GM12873 (cell line): ENCODE measurements around the gene DNM2.

Experiments used
- TF ChIP-seq, protein P1 (sequence below): IDR thresholded peaks from 2 replicates; pipeline ENCODE4 v1.5.1; 2012; ENCODE audit warnings: low read depth, mild to moderate bottlenecking, moderate library complexity, low read length, control low read depth; ENCODE audit not compliant: insufficient read depth; ENCODE audit errors: missing control alignments

The DNM2 gene

GRCh38 chr19:10805758-10806247 is 87.9 kb downstream of the DNM2 start:
- TF ChIP-seq, protein P1, sequence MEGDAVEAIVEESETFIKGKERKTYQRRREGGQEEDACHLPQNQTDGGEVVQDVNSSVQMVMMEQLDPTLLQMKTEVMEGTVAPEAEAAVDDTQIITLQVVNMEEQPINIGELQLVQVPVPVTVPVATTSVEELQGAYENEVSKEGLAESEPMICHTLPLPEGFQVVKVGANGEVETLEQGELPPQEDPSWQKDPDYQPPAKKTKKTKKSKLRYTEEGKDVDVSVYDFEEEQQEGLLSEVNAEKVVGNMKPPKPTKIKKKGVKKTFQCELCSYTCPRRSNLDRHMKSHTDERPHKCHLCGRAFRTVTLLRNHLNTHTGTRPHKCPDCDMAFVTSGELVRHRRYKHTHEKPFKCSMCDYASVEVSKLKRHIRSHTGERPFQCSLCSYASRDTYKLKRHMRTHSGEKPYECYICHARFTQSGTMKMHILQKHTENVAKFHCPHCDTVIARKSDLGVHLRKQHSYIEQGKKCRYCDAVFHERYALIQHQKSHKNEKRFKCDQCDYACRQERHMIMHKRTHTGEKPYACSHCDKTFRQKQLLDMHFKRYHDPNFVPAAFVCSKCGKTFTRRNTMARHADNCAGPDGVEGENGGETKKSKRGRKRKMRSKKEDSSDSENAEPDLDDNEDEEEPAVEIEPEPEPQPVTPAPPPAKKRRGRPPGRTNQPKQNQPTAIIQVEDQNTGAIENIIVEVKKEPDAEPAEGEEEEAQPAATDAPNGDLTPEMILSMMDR = no peak

DNA sequence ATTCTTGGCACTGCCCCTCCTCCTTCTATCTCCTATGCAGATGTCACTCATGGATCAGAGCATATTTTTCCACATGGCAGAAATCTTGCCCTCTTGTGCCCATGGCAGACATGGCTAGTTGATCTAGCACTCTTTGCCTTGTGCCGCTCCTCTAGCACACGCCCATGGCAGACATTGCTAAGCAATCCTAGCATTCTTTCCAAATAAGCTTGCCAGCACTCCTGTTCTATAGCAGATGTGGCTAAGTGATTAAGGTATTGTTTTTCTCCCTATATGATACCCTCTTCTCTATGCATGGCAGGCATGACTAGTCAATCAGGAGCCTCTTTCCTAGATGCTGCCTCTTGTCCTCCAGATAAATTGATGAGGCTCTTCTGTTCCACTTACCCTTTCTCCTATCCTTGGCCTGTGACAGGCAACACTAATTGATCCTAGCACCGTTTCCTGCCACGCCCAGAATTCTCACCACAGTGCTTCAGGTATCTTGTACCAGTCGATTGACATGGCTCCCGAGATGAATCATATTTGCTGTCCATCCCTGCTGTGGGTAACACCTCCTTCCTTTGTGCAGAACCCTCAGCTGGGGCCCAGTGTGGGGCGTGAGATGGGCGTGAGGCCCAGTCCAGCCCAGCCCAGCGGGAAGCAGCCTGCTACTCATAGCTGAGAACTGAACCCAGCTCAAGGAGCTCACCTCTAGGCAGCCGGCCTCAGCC is 91.2 kb downstream of the DNM2 start:
- TF ChIP-seq, protein P1 = no peak

- TF ChIP-seq, protein P1 = no peak
Observed at GRCh38 chr19:10809651-10810285, 91.9 kb downstream of the DNM2 start.

DNA sequence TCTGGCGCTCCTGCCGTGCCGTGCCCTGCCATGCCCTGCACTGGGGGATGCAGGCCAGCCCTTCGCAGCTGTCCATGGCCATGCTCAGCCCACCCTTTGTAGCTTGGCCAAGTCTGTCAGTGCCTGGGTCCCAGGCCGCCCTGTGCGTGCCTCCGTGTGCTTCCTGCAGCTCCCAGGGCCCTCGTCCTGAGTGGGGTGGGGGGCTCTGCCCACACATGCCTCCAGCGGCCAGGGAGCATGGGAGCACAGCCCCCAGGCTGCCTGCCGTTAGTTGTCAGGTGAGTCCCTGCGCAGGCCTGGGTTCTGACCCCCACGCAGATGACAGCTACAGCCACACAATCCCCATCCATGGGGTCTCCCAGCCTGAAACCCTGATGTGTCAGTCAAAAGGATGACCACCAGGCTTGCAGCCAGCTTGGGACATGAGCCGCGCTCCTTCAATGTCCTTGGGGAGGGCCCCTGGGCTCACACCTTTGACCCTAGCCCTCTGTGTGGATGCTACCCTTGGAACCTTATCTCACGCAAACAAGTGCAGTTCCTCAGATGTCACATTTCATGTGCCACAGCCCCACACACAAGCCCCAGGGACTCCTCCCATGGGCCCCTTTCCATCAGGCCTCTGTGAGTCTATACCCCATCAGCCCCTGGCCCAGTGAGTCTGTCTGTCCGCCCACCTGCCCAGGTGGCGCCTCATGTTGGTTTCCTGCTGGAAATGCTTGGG is 93.7 kb downstream of the DNM2 start:
- TF ChIP-seq, protein P1 = no peak

- TF ChIP-seq, protein P1 = no peak
Observed at GRCh38 chr19:10812196-10812595, 94.3 kb downstream of the DNM2 start.

DNA sequence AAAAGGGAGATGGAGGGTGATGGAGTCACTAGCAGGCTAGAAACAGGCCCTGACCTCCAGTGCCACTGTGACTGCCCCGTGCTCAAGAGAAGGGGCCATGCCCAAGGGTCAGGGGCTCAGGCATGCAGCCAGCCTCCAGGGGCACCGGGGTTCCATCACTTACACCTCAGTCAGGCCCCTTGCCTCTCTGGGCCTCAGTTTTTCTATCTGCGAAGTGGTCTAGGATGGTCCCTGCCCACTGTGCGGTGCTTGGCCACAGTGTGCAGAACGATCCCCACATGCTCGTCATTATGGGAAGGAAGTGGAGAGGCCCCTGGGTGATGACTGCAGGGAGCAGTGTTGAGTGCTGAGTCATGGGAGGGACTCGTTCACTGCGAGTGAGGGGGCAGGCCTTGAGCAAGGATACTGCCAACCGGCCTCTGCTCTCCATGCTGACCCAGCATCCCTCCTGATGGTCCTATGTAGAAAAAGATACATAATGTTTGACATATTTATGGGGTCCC is 95.1 kb downstream of the DNM2 start:
- TF ChIP-seq, protein P1 = no peak

DNA sequence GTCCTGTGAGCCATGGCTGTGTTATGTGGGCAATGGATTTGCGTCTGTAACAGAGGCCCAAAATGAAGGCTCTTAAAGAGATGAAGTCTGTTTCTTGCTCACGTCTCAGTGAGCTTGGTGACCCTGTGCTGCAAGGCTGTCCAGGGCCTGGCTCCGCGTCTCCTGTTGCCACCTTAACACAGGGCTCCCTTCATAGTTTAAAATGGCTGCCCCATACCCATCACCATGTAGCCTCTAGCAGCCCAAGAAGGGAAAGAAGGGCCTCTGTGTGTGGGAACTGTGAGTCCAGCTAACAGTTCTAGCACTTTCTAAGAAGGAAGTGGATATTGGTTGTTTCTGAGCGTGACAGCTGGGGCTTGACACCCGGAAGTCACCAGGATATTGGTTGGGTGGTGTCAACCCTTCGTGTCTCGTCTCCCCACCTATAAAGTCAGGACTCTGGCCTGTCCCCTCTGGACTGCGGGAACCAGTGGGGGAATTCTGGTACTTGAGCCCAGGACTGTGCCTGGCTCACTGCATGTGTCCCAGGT is 97.2 kb downstream of the DNM2 start:
- TF ChIP-seq, protein P1 = no peak
